PC-9 (cell line): ENCODE data around the gene MAGEB2.

Experiments
- EZH2 ChIP-seq: fragments of 200-600 bp; sonication (generic); IDR thresholded peaks from 2 replicates; pipeline ENCODE4 v1.8.0; 2017; ENCODE audit warnings: antibody characterized with exemption, low read depth
- TF ChIP-seq, protein P1 (sequence below): fragments of 200-600 bp; sonication (generic); conservative IDR thresholded peaks from 2 replicates; pipeline ENCODE4 v1.6.1; 2017; ENCODE audit warnings: mixed run types, antibody characterized with exemption, mild to moderate bottlenecking, moderate library complexity

DNA sequence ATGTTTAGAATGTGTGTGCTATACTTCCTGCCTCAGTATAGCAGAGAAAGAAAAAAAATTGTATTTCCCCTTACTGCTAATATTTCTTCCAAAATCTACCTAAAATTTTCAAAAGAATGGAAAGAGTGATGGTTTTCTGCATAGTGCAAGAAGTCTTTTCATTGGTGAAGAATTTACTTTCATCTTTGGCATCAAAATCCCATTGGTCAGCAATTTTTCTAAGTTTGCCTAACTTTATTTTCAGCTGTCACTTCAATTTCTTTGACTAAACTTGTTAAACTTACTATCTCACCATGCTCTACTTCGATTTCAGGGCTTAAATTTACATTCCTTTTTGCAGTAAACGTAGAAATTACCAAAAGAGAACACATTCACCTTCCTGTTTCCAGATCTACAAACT, 44.5 kb upstream of the MAGEB2 start:
- TF ChIP-seq, protein P1, sequence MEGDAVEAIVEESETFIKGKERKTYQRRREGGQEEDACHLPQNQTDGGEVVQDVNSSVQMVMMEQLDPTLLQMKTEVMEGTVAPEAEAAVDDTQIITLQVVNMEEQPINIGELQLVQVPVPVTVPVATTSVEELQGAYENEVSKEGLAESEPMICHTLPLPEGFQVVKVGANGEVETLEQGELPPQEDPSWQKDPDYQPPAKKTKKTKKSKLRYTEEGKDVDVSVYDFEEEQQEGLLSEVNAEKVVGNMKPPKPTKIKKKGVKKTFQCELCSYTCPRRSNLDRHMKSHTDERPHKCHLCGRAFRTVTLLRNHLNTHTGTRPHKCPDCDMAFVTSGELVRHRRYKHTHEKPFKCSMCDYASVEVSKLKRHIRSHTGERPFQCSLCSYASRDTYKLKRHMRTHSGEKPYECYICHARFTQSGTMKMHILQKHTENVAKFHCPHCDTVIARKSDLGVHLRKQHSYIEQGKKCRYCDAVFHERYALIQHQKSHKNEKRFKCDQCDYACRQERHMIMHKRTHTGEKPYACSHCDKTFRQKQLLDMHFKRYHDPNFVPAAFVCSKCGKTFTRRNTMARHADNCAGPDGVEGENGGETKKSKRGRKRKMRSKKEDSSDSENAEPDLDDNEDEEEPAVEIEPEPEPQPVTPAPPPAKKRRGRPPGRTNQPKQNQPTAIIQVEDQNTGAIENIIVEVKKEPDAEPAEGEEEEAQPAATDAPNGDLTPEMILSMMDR = no peak
- TF ChIP-seq EZH2 = no peak
